Urinary bladder (tissue), 4 donors: ENCODE data around the gene SVOP. TPM values are rescaled to one million over a fixed set of nuclear protein-coding genes. Genes with fewer than 3 reads are reported as not detected.

Source experiments
- DNase-seq: peaks from one replicate; pipeline ENCODE4 v3.0.0-alpha.2; 2015; ENCODE audit errors: extremely low spot score
- H3K27ac ChIP-seq: one replicate; pipeline ENCODE4 v1.5.1; 2013; ENCODE audit warnings: low read depth, mild to moderate bottlenecking, moderate library complexity
- H3K36me3 ChIP-seq: one replicate; pipeline ENCODE4 v1.6.1; 2013; ENCODE audit warnings: mild to moderate bottlenecking, moderate library complexity; ENCODE audit not compliant: insufficient read depth
- H3K4me1 ChIP-seq: one replicate; pipeline ENCODE4 v1.6.1; 2013; ENCODE audit warnings: mild to moderate bottlenecking, moderate library complexity; ENCODE audit not compliant: insufficient read depth
- H3K4me3 ChIP-seq: one replicate; pipeline ENCODE4 v1.5.1; 2013; ENCODE audit warnings: low read depth, low read length
- WGBS: extraction: QIAGEN DNeasy Blood & Tissue Kit; methylation state at CpG from one replicate; pipeline ENCODE4 v1.1.7; 2013; 5-methylcytosine and 5-hydroxymethylcytosine counted together
- polyA plus RNA-seq: library from polyadenylated mRNA; stranded (reverse); fragments of 200-250 nt; gene quantifications from one replicate; pipeline ENCODE4 v1.2.3, GENCODE V29; 2013
- total RNA-seq: library from RNA; depleted of rRNA; stranded (reverse); fragments of >200 nt; gene quantifications from one replicate; pipeline ENCODE4 v1.2.3, GENCODE V29; 2014
- donor health status: healthy with polysubstance abuse.
- donor health status: healthy.

The SVOP gene
- total and polyA plus RNA-seq, 2 donors, result 0.13 to 0.48 TPM

DNA sequence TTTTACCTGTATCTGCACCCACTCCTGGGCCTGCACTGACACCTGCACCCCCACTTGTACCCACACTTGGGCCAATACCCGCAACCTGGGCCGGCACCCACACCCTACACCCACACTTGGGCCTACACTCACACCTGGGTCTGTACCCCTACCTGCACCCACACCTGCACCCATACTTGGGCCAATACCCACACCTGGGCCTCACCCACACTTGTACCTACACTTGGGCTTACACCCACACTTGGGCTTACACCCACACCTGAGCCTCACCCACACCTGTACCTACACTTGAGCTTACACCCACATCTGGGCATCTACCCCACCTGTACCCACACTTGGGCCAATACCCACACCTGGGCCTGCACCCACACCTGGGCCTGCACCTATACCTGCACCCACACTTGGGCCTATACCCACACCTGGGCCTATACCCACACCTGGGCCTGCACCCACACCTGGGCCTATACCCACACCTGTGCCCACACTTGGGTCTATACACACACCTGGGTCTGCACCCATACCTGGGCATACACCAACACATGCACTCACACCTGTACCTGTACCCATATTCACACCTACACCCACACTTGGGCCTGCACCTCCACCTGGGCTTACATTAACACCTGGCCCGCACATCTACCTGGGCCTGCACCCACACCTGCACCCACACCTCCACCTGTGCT is 101.8 kb downstream of the SVOP start:
- 77% methylated on average over 3 of the region's 3 CpGs for WGBS
- Histone ChIP-seq H3K36me3 (no peaks in the 10 kb centered on the region), H3K27ac (no peak overlapping the region), H3K4me1 (no peaks in the 10 kb centered on the region), H3K4me3 (no peak overlapping the region)
- DNase-seq, result no peak

- WGBS, result 65% methylated on average over 2 of the region's 2 CpGs
- Histone ChIP-seq H3K27ac (no peak overlapping the region), H3K4me1 (no peaks in the 10 kb centered on the region), H3K36me3 (no peaks in the 10 kb centered on the region), H3K4me3 (no peak overlapping the region)
- DNase-seq, result no peak
These were observed 102.7 kb downstream of the SVOP start for GRCh38 chr12:108918206-108918605.

GRCh38 chr12:108916336-108916735 is 104.5 kb downstream of the SVOP start:
- H3K4me3 ChIP-seq, result no peak overlapping the region
- WGBS, result 67% methylated on average over 5 of the region's 5 CpGs
- no peak for DNase-seq
- H3K27ac ChIP-seq, result no peak overlapping the region
- H3K4me1 ChIP-seq, result no peaks in the 10 kb centered on the region
- H3K36me3 ChIP-seq, result no peaks in the 10 kb centered on the region

- no peaks in the 10 kb centered on the region for H3K36me3 ChIP-seq
- DNase-seq, result no peak
- H3K4me3 ChIP-seq, result no peak overlapping the region
- WGBS, result 82% methylated on average over 15 of the region's 15 CpGs
- no peaks in the 10 kb centered on the region for H3K4me1 ChIP-seq
- H3K27ac ChIP-seq, result no peak overlapping the region
These were observed 105.2 kb downstream of the SVOP start for GRCh38 chr12:108915632-108916133.

DNA sequence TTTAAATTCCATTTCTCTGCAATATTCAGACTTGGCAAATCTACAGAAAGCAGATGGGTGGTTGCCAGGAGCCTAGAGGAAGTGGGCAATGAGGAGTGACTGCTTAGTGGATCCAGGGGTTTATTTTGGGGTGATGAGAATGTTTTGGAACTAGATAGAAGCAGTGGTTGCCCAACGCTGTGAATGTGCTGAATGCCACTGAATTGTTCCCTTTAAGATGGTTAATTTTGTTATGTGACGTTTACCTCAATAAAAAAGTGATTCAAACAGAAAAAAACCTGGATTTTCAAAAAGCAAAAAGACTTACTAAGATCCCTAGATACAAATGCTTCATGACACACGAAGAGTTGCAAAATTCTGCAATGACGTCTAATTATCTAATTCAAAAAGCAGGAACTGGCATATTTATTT is 106.7 kb downstream of the SVOP start:
- no peak for DNase-seq
- H3K4me1 ChIP-seq, result no peaks in the 10 kb centered on the region
- no peaks in the 10 kb centered on the region for H3K36me3 ChIP-seq
- H3K27ac ChIP-seq, result no peak overlapping the region
- H3K4me3 ChIP-seq, result no peak overlapping the region
- WGBS, result 34% methylated on average over 4 of the region's 4 CpGs

DNA sequence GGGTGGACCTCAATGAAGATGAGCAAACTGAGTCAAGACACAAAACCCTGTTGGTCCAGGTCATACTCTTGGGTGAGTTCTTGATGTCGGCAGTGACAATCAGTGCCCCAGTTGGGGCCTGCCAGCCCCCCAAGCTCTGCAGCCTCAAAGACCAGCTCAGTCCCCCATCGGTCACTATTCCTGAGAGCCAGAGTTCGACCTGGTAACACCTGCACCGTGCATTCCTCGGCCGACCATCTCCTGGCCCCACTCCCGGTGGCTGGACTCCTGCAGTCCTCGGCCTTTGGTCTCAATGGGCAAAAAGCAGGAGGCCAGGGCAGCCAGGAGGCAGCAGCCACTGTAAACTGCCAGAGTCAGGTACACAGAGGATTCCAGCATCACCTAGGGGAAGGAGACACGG is 108.5 kb downstream of the SVOP start:
- no peak overlapping the region for H3K4me3 ChIP-seq
- no peak for DNase-seq
- H3K36me3 ChIP-seq, result no peaks in the 10 kb centered on the region
- H3K27ac ChIP-seq, result no peak overlapping the region
- 96% methylated on average over 9 of the region's 9 CpGs for WGBS
- no peaks in the 10 kb centered on the region for H3K4me1 ChIP-seq

- 76% methylated on average over 6 of the region's 6 CpGs for WGBS
- Histone ChIP-seq H3K36me3 (no peaks in the 10 kb centered on the region), H3K4me1 (no peaks in the 10 kb centered on the region), H3K4me3 (no peak overlapping the region), H3K27ac (no peak overlapping the region)
- DNase-seq, result no peak
These were observed 109.0 kb downstream of the SVOP start for GRCh38 chr12:108911915-108912314.

DNA sequence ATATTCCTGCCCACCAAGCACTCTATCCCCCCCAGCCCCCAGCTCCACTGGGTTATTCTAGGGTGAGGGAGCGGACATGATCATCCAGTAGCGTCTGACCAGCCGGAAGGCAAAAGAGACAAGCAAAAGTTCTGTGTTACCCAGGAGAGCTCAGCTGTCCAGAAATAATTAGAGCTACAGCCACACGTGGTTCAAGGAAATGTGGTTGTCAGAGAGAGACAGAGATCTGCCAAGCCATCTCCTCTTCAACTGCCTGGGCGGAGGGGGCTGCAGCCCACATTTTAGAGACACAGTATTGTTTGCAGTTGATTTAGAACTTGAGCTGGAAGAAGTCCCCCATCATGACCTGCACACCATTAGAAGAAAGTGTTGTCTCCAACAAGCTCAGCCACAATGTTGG is 110.5 kb downstream of the SVOP start:
- Histone ChIP-seq H3K4me3 (no peak overlapping the region), H3K27ac (no peak overlapping the region), H3K36me3 (no peaks in the 10 kb centered on the region), H3K4me1 (no peaks in the 10 kb centered on the region)
- WGBS, result 82% methylated on average over 5 of the region's 5 CpGs
- no peak for DNase-seq

- WGBS, result 17% methylated on average over 2 of the region's 2 CpGs
These were observed 113.0 kb downstream of the SVOP start for GRCh38 chr12:108907839-108908351.

GRCh38 chr12:108906971-108907370 is 113.9 kb downstream of the SVOP start:
- Histone ChIP-seq H3K4me1 (no peaks in the 10 kb centered on the region), H3K4me3 (no peak overlapping the region), H3K27ac (no peak overlapping the region), H3K36me3 (no peaks in the 10 kb centered on the region)
- no peak for DNase-seq
- 77% methylated on average over 2 of the region's 2 CpGs for WGBS

More at GRCh38 chr12:108907839-108908351, 113.0 kb downstream of the SVOP start:
- no peaks in the 10 kb centered on the region for H3K4me1 ChIP-seq
- H3K36me3 ChIP-seq, result no peaks in the 10 kb centered on the region
- H3K4me3 ChIP-seq, result no peak overlapping the region
- H3K27ac ChIP-seq, result no peak overlapping the region
- DNase-seq, result no peak

DNA sequence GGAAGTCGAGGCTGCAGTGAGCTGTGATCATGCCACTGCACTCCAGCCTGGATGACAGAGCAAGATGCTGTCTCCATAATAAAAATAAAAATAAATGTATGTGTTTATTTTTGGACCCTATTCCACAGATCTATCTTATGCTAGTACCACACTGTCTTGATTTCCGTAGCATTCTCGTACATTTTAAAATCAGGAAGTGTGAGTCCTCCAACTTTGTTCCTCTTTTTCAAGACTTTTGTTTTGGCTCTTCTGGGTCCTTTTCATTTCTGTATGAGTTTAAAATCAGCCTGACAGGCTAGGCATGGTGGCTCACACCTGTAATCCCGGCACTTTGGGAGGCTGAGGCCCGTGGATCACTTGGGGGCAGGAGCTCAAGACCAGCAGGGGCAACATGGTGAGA is 115.1 kb downstream of the SVOP start:
- WGBS, result 83% methylated on average over 5 of the region's 5 CpGs
- Histone ChIP-seq H3K36me3 (no peaks in the 10 kb centered on the region), H3K27ac (no peak overlapping the region), H3K4me1 (no peaks in the 10 kb centered on the region), H3K4me3 (no peak overlapping the region)
- no peak for DNase-seq

DNA sequence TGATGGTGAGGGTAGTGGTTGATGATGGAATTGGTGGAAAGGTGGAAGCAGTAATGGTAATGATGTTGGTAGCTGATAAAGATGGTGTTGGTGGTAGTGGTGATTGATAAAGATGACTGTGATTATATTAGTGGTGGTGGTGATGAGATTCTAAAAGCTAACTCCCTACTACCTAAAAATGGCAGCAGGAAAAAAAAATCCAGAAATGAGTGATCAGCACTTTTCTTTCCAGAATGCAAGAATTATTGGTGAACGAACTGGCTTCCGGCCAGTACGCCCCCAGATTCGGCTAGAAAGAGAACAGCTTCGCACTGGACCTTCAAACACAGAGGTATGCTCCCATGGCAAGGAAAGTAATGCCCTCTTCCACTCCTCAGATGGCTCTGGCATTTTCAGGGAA is 121.7 kb downstream of the SVOP start:
- no peak overlapping the region for H3K4me3 ChIP-seq
- 80% methylated on average over 5 of the region's 5 CpGs for WGBS
- H3K4me1 ChIP-seq, result no peaks in the 10 kb centered on the region
- H3K36me3 ChIP-seq, result no peaks in the 10 kb centered on the region
- DNase-seq, result no peak
- H3K27ac ChIP-seq, result no peak overlapping the region

DNA sequence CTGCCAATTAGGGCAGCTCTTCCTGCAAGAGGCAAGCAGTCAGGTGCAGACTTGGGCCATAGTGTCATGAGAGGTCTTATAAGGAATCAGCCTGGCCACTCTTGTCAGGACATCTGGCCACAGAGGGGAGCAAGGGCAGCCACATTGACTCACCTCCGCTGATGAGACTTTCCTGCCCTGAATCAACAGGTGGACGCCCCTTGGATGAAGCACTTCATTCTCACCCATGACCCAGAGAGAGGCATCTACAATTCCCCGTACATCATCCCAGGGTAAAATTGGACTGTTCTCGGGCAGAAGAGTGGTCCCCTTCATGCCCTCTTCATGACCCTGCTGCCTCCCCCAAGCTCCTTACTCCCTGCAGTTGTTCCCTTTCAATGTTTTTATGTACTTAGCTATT is 124.1 kb downstream of the SVOP start:
- DNase-seq, result no peak
- Histone ChIP-seq H3K27ac (no peak overlapping the region), H3K36me3 (no peaks in the 10 kb centered on the region), H3K4me1 (no peaks in the 10 kb centered on the region), H3K4me3 (no peak overlapping the region)
- 83% methylated on average over 4 of the region's 4 CpGs for WGBS

- Histone ChIP-seq H3K4me1 (no peaks in the 10 kb centered on the region), H3K4me3 (no peak overlapping the region), H3K27ac (no peak overlapping the region), H3K36me3 (no peaks in the 10 kb centered on the region)
- WGBS, result 48% methylated on average over 8 of the region's 8 CpGs
- DNase-seq, result no peak
These were observed 124.5 kb downstream of the SVOP start for GRCh38 chr12:108896336-108896735.
